HL-60 (cell line): Measurements from ENCODE around the gene SMAP1.

Experiments
- GABPA ChIP-seq: IDR thresholded peaks from 2 replicates; pipeline ENCODE4 v1.6.1; 2012; ENCODE audit warnings: low read depth
- POLR2AphosphoS5 ChIP-seq: IDR thresholded peaks from 2 replicates; pipeline ENCODE4 v1.6.1; 2012; ENCODE audit warnings: low read depth
- REST ChIP-seq: IDR thresholded peaks from 2 replicates; pipeline ENCODE4 v1.6.1; 2012; ENCODE audit warnings: low read depth; ENCODE audit not compliant: insufficient replicate concordance
- SPI1 ChIP-seq: IDR thresholded peaks from 2 replicates; pipeline ENCODE4 v1.6.1; 2012; ENCODE audit warnings: low read depth, mild to moderate bottlenecking, borderline replicate concordance
- TF ChIP-seq, protein P1 (sequence below): IDR thresholded peaks from one replicate; pipeline ENCODE4 v1.5.1; 2011; ENCODE audit warnings: low read length, control low read depth, inconsistent platforms; ENCODE audit not compliant: insufficient read depth

DNA sequence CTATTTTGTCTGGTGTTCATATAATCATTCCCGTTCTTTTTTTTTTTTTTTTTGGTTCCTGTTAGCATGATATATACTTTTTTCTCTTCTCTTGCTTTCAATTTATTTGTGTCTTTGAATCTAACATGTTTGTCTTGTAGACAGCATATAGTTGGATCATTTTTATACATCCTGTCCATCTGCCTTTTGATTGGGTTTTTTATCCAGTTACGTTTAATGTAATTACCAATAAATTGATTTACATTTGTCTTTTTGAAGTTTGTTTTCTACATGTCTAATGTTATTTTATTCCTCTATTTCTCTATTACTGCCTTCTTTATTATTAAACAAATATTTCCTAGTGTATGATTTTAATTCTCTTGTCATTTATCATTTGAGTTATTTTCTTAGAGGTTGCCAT lies 204.8 kb downstream of the SMAP1 start:
- TF ChIP-seq POLR2AphosphoS5 (no peak), GABPA (no peak), SPI1 (no peak), REST (no peak)
- TF ChIP-seq, protein P1, sequence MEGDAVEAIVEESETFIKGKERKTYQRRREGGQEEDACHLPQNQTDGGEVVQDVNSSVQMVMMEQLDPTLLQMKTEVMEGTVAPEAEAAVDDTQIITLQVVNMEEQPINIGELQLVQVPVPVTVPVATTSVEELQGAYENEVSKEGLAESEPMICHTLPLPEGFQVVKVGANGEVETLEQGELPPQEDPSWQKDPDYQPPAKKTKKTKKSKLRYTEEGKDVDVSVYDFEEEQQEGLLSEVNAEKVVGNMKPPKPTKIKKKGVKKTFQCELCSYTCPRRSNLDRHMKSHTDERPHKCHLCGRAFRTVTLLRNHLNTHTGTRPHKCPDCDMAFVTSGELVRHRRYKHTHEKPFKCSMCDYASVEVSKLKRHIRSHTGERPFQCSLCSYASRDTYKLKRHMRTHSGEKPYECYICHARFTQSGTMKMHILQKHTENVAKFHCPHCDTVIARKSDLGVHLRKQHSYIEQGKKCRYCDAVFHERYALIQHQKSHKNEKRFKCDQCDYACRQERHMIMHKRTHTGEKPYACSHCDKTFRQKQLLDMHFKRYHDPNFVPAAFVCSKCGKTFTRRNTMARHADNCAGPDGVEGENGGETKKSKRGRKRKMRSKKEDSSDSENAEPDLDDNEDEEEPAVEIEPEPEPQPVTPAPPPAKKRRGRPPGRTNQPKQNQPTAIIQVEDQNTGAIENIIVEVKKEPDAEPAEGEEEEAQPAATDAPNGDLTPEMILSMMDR: no peak
